UCSD-AML1 (cell line): ENCODE measurements around the gene BCAR3.
"Not testable (repeated sequence)": the region's sequence is repeated elsewhere in the genome, so short reads cannot be mapped to it uniquely, and the experiment has no call there.

Experiments used
- DNase-seq: peaks from one replicate; lab custom pipeline; 2025; ENCODE audit not compliant: unreplicated experiment; lab: John Stamatoyannopoulos, UW

The BCAR3 gene

DNA sequence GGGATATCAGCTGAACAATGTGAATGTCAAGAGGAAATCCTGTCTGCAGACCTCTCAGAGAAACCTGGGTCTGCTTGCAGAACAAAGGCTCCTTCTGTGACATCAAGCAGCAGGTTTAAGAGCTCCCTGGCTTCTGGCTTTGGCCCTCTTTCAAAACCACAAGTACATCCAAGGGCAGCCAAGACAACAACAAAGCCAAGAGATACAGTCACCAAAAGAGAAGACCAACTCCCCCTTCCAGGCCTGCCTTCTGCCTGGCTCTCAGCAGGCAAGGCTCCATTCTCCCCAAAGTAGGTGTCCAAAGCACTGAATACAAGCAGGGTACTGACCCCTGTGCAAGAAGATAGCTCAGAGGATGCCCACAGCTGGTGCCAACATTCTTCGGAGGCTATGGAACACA lies 11.5 kb downstream of the BCAR3 start:
- DNase-seq = no peak

DNA sequence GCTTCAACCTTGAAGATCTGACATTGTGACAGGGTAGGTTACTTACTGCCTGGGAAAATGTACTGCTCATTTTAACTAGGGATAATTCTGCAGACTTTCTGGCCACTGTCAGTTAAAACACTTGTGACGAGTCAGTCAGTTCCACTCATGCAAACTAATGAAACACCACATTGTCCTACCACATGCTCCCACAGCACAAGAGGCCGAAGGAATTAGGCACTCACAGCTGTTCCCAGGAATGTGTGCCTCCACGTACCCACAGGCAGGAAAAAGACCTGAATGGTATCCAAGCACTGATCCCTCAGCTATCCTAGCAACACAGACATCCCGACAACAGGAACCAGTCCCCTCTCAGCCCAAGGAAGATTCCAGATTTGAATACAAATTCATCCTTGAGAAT lies 12.3 kb downstream of the BCAR3 start:
- no peak for DNase-seq

DNA sequence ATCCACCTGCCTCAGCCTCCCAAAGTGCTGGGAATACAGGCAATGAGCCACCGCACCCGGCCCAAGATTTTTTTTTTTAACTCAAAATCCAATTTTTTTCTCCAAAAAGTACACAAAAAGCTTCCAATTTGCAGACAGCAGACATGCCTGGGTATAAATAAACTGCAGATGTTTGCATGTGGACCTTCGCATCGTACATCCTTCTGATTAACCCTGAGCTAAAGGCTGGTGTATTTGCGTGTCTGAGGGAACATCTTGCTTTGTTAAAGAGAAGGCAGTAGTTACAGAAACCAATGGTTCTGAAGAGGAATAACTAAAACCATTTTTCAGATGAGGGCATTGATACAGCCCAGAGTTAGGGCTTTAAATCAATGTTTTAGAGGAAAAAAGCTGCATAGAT lies 12.7 kb downstream of the BCAR3 start:
- no peak for DNase-seq

DNA sequence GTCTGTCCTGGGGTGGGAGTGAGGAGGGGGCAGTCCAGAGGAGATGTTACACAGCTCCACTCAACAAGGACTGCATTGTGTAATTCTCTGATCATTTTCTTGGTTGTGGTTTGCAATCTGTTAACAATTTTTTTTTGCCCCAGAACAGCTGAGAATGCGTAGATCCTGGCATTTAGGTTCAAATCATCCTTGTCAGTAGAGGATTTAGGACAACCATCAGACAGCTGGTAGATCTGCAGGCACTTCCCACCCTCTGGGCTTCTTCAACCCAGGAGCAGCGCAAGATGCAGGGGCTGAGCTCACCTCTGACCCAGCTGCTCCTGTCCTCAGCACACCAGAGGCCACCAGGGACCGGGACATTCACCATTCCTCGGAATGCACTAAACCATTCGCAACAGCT lies 13.5 kb downstream of the BCAR3 start:
- no peak for DNase-seq

DNA sequence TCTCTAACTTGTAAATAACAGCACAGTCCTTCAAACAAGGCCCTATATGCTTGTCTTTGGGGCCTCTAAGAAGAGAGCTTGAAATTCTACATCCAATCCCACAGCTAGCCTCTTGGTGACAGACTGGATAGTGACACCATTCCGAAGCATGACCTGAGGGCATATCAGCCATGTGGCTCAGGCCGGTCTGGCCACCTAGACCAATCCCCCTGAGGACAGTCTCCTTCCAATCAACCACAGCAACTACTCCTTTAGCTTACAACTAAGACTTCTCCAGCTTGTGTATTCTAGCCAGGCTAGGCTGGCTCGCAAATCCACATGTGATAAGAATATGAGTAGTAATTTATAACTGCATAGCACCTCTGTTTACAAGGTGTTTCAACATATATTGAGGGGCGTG lies 14.0 kb downstream of the BCAR3 start:
- DNase-seq = no peak

DNA sequence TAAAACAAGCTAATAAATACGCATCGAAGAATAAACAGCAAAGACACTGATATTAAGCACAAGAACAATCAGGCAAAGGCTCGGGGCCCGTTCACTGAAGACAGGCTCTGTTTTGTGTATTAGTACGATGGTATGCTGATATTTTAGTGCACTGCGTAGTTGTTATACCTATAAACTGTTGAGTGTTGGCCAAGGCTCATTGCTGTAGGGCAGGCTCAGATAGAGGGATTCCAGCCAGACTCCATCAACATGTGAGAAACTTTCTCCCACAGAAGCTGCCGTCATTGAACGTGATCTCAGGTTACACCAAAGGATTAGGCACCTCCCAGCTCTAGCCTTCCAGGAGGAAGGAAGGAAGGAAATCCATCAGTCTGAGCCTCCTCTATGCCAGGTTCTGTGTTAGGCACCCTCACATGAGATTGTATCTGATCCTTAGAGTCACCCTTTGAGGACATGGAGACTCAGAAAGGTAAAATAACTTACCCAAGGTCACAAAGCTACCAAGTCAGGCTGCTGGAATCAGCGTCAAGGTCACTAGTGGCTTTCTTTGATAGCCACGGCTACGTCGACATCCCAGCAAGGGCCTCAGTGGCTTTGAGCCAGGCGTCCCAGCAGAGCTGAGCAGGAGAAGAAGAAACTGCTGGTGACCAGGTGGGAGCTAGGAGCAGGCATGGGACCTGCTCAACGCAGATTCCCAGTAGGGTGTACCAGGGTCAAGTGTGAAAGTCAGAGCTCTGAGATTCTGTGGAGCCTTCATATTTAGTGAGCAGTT lies 14.8 kb downstream of the BCAR3 start:
- DNase-seq = no peak

DNA sequence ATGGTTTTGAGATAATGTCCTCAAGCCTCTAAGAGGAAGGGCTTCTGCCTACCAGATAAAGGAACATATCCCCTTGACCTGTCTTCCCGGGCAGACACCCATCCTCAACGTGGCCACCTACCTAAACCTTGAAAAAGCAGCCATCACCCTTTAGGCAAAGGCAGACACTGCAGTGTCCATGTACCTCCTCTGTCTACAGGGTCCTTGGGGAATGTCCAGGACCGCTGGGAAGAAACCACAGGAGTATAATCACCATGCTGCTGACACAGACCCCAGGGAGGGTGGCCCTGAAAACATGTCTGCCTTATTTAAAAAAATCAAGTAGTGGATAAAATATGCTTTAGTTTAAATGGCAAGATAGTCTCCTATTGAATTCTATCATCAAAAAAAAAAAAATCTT lies 16.6 kb downstream of the BCAR3 start:
- DNase-seq = no peak

DNA sequence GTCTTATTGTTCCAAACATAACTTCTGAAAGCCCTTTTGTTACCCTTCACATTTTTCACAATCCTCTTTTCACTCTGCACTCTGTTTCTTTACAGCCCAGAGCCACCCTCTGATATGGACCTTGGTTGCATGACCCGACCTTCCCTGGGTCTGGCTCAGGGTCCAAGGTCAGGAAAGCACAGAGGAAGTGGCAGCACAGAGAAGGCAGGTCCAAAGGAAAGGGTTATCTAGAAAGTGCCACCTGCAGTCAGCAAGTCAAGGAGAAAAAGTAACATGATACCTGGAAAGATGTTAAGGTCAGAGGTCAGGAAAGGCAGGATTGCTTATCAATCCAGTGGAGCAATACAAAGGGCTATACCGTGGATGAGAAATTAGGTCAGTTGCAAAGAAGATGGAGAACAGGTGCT lies 18.4 kb downstream of the BCAR3 start:
- no peak for DNase-seq

DNA sequence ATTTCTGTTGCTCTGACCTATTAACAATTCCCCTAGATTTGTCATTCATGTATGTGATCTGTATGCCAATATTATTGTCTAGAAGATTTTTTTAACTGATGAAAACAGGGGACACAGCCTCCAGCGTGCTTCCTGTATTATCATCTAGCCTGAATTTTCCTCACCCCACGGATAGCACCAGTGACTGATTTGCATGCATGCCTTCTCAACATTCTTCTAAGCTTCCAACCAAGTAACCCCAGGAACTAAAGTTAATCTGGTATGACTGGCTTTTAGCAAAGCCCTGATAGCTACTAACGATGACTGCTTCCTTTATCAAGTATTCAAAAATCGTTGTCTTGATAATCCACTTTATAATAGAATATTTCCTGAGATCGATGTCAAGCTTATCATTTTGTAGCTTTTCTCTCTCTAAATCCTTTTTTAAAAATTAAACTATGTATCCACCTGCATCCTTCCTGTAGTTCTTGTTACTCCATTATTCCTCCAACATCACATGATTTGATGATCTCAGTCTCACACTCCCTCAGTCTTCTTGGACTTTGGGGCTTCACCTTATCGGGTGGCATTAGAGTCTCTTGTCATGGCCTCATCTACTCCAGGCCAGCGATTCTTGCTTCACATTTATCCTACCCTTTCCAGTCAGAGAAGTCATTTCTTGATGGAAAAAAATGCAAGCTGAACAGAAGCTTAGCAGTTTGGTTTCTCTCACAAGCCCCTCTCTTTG lies 19.0 kb downstream of the BCAR3 start:
- DNase-seq = no peak

DNA sequence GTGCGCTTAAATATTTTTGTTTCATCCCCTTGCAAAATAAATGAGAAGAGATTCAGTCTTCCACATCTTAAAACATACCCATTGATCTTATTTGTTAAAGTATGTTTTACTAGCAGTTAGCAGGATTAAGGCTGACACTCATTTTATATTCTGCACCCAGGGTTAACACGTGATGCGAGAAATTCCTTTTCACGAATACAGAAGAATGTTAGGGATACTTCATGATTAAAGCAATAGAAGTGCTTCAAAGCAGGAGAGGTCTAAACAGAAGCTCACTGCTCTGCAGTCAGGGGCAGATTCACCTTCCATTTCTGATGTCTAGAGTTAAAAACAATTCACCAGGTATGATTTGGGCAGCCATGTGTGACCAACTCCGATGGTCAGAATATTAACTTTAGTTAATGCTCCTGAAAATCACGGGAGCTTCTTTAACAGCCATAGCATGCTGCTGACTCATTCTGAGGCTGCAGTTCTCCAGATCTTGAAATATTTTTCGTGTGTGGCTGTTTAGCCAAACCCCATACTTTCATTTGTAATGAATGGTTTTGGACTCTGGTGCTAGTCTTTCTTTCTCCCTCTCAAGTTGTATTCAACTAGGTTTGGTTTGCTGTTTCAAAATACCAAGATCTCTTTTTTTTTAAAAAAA lies 19.7 kb downstream of the BCAR3 start:
- DNase-seq = no peak

DNA sequence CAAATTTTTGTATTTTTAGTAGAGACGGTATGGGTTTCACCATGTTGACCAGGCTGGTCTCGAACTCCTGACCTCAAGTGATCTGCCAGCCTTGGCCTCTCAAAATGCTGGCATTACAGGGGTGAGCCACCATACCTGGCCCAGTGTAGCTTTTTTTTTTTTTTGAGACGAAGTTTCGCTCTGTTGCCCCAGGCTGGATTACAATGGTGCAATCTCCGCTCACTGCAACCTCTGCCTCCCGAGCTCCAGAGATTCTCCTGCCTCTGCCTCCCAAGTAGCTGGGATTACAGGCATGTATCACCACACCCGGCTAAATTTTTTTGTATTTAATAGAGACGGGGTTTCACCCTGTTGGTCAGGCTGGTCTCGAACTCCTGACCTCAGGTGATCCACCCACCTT lies 20.3 kb downstream of the BCAR3 start:
- DNase-seq = not testable (repeated sequence)

DNA sequence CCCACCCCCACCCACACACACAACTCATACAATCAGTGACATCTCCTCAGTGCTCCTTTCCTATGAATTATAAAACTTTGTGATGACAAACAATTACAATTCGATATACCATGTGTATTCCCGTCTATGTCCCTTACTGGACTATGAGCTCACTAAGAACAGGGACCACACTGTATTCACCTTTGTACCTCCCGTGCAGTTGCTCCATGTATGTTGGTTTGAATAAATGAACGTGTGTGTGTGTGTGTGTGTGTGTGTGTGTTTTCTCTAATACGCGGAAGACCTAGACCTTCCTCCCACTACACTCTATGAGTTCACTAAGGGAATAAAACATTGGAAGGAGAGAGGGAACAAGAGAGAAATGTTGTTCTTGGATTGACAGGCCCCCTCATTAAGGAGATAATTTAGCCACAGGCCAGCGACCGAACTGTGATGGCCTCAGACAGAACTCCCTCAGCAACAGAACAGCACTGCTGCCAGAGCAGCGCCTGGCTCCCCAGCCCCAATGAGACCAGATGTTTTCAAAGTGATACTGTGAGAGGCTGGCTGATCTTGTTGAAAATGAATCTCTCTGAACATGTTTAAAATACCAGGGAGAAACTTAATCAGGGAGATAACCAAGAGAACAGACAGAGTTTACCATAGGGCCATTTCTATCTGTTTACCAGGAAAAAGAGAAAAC lies 21.7 kb downstream of the BCAR3 start:
- no peak for DNase-seq

DNA sequence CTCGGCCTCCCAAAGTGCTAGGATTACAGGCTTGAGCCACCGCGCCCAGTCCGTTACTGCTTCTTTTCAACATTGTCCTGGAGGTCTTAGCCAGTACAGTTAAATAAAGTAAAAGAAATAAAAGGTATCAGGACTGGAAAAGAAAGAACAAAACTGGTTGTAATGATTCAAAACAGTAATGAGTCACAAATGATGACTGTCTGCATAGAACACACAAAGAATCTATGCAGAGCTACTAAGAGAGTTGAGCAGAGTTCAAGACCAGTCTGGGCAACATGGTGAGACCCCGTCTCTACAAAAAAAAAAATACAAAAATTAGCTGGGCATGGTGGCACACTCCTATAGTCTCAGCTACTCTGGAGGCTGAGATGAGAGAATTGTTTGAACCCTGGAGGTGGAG lies 23.4 kb downstream of the BCAR3 start:
- DNase-seq = no peak

DNA sequence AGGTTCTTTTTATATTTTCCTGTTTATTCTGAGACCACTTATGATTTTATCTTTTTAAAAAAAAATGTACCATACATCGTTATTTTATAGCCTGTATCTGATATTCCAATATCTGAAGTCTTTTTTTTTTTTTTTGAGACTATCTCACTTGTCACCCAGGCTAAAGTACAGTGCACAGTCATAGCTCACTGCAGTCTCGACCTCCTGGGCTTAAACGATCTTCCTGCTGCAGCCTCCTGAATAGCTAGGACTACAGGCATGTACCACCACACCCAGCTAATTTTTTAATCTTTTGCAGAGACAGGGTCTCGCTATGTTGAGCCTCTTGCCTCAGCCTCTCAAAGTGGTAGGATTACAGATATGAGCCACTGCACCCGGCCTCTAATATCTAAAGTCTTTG lies 25.1 kb downstream of the BCAR3 start:
- no peak for DNase-seq

DNA sequence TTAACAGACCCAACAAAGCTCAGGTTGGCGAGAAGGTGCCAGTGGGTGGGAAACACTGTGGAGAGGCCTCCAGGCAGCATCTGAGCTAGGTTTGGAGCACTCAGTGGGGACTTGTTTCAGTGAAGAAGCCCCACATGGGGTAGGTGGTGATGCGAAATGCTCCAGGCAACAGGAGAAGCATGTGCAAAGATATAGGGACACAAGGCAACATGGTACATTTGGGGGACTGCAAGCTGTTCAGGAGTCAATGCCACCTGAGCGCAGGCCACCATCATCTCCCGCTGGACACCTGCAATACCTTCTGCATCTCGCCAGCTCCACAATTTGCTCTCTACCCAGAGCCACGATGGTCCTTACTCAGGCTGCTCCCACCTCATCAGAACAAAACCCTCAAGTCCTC lies 28.0 kb downstream of the BCAR3 start:
- DNase-seq = no peak

DNA sequence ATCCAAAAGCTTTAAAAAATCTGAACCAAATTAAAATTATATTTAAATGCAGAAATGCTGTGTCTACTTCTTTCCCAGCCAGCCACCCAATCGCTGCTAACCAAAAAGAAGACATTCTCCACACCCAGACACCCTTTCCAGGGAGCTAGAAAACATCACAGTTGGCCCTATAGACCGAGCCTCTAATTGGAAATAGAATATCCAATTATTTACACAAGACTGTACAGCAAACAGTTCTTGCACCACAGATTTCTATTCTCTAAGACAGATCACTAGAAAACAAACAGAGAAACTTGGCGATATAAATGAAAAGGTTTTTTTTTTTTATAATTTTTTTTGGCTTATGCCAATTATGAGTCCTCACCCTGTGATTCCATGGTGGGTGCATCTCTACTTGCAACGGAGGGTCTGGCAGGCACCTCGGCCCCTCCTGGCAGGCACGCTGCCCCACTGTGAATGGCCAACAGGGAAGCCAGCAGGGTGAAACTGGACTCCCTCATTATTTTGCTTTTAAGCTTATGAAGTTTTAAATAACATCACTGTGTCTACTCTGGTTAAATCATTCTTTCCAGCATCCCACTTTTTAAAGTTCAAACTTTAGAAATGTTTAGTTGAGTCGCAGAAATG lies 29.2 kb downstream of the BCAR3 start:
- DNase-seq = no peak

DNA sequence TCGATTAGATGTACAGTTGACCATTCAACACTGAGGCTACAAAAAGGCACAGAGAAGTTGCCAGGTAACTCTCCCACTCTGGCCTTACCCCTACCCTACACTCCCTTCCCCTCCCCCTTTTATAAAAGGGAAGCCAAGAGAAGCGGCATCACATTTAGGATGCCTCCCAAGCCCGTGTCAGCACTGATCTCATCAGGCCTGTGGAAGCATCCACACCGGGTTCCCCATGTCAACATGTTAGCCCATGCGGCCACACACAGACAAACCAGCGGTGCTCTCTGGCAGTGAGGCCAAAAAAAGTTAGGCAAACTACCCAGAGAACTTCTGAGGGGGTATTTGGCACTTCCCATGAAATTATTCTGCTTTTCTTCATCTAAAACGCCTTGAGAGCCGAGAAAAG lies 29.9 kb downstream of the BCAR3 start:
- DNase-seq = no peak

DNA sequence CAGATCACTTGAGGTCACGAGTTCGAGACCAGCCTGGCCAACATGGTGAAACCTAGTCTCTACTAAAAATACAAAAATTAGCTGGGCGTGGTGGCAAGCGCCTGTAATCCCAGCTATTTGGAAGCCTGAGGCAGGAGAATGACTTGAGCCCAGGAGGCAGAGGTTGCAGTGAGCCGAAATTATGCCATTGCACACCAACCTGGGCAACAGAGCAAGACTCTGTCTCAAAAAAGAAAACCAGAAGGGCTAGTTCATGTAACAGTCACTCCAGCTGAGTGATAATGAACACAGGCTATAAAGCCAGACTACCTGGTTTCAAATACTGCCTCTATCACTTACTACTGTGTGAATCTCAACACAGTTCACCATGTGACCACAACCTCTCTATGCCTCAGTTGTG lies 31.5 kb downstream of the BCAR3 start:
- not testable (repeated sequence) for DNase-seq

DNA sequence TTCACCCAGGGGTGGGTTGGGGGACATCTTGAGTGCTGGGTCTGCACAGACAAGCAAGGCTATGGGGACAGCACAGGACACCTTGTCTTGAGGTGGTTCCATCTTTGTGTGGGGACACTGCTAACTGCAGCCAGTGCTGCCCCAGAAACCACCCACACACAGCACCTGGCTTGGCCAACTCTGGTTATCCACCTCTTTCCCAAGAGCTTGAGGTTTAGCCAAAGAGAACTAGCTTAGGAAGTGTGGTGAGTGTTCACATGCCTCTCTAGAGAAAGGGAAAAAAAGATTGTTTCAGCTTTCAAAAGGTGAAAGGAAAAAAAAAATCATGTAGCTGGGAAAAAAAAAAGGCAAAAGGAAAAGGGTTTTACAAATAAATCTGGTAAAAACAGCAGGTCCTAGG lies 32.4 kb downstream of the BCAR3 start:
- DNase-seq = no peak

DNA sequence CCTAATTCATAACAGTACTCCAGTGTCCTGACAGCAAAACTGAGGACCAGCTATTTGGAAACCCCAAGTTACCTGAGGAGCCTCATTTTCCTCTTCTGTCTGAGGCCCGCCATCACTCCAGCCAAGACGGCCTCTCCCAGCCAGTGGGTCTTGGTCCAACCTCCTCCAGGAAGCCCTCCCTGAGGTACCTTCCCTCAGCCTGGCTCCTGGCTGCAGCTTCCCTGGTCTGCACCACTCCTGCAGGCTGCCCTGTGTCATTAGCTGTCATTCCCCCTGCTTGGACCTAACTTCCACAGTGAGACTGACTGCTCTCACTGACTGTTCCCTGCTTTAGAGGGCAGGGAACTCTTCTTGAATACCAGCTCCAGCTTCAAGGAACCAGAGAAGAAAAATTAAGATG lies 33.0 kb downstream of the BCAR3 start:
- DNase-seq = no peak

DNA sequence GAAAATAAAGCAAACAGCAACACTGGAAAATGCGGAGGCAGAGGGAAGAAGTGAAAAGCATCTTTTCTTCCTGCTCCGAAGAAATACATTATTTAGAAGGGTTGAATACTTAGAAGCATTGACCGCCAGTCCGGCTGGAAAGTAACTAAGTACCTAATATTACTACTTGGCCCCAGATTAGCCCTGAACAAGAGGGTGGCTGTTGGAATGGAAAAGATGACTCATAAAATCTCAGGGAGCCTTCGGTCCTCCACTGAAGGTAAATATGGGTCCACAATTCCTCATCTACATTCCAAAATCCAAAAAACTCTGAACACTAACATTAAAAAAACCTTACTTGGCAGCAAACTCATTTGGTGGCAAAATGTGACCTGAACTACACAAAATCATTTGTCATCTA lies 40.1 kb downstream of the BCAR3 start:
- no peak for DNase-seq
